ENCODE data around the gene KRTAP23-1.

The KRTAP23-1 gene

GRCh38 chr21:30372139-30372770 is 23.8 kb upstream of the KRTAP23-1 start, which contains the start of gene KRTAP13-2:
TSS of gene KRTAP13-2 (minus strand) at chr21:30372271. CDS start at chr21:30372213, 58 bp downstream.
- TF ChIP-seq CTCF (IDR thresholded peaks at IDR 0.05; ENCODE audit: low read depth, low read length): no peak
- H3K4me3 ChIP-seq (ENCODE audit: low read length): no peak within 1 kb of the TSS
- H3K36me3 ChIP-seq (replicated peaks; ENCODE audit: low read depth, low read length): no peaks in the 10 kb centered on the region
- H2AFZ ChIP-seq (ENCODE audit: low read depth, low read length): no peak within 1 kb of the TSS
- no peak within 1 kb of the TSS for H3K9ac ChIP-seq (ENCODE audit: low read length)
- no peaks in the 10 kb centered on the region for H3K4me1 ChIP-seq (ENCODE audit: low read length)
- H3K27ac ChIP-seq (ENCODE audit: low read length): no peak within 1 kb of the TSS
- no peak within 1 kb of the TSS for H3K4me2 ChIP-seq (ENCODE audit: low read length)
- H3K9me3 ChIP-seq (ENCODE audit: insufficient read depth, low read length): no peaks in the 10 kb centered on the region
- no peaks in the 10 kb centered on the region for H3K27me3 ChIP-seq (ENCODE audit: low read depth, low read length)
- no peaks in the 10 kb centered on the region for H4K20me1 ChIP-seq (ENCODE audit: insufficient read depth, low read length)
- no peaks in the 10 kb centered on the region for H3K79me2 ChIP-seq (ENCODE audit: low read length)

- no peak for TF ChIP-seq CTCF (IDR thresholded peaks at IDR 0.05; ENCODE audit: low read depth, low read length)
- TF ChIP-seq EZH2phosphoT487 (IDR thresholded peaks at IDR 0.05; ENCODE audit: low read depth): no peak
- H3K9ac ChIP-seq (ENCODE audit: low read length): no peak overlapping the region
- no peak overlapping the region for H3K4me3 ChIP-seq (ENCODE audit: low read length)
- H4K20me1 ChIP-seq (ENCODE audit: insufficient read depth, low read length): no peaks in the 10 kb centered on the region
- no peaks in the 10 kb centered on the region for H3K4me1 ChIP-seq (ENCODE audit: low read length)
- H3K79me2 ChIP-seq (ENCODE audit: low read length): no peaks in the 10 kb centered on the region
- no peaks in the 10 kb centered on the region for H3K9me3 ChIP-seq (ENCODE audit: insufficient read depth, low read length)
- H2AFZ ChIP-seq (ENCODE audit: low read depth, low read length): no peak overlapping the region
- no peak overlapping the region for H3K4me2 ChIP-seq (ENCODE audit: low read length)
- H3K36me3 ChIP-seq (replicated peaks; ENCODE audit: low read depth, low read length): no peaks in the 10 kb centered on the region
- no peak overlapping the region for H3K27ac ChIP-seq (ENCODE audit: low read length)
- H3K27me3 ChIP-seq (ENCODE audit: low read depth, low read length): no peaks in the 10 kb centered on the region
Measured at GRCh38 chr21:30355906-30356305, 7.5 kb upstream of the KRTAP23-1 start.

- TF ChIP-seq CTCF (IDR thresholded peaks at IDR 0.05; ENCODE audit: low read depth, low read length) (no peak), EZH2phosphoT487 (IDR thresholded peaks at IDR 0.05; ENCODE audit: low read depth) (no peak)
- H3K9me3 ChIP-seq (ENCODE audit: insufficient read depth, low read length): no peaks in the 10 kb centered on the region
Measured at GRCh38 chr21:30354308-30355005, 6.1 kb upstream of the KRTAP23-1 start.

GRCh38 chr21:30351534-30351933 is 3.1 kb upstream of the KRTAP23-1 start:
- Histone ChIP-seq H3K4me1 (ENCODE audit: low read length) (no peaks in the 10 kb centered on the region), H3K79me2 (ENCODE audit: low read length) (no peaks in the 10 kb centered on the region), H3K9ac (ENCODE audit: low read length) (no peak overlapping the region), H3K36me3 (replicated peaks; ENCODE audit: low read depth, low read length) (no peaks in the 10 kb centered on the region), H3K4me2 (ENCODE audit: low read length) (no peak overlapping the region), H2AFZ (ENCODE audit: low read depth, low read length) (no peak overlapping the region), H3K27ac (ENCODE audit: low read length) (no peak overlapping the region), H3K4me3 (ENCODE audit: low read length) (no peak overlapping the region), H3K27me3 (ENCODE audit: low read depth, low read length) (no peaks in the 10 kb centered on the region), H3K9me3 (ENCODE audit: insufficient read depth, low read length) (no peaks in the 10 kb centered on the region), H4K20me1 (ENCODE audit: insufficient read depth, low read length) (no peaks in the 10 kb centered on the region)
- no peak for TF ChIP-seq EZH2phosphoT487 (IDR thresholded peaks at IDR 0.05; ENCODE audit: low read depth)
- no peak for TF ChIP-seq CTCF (IDR thresholded peaks at IDR 0.05; ENCODE audit: low read depth, low read length)

More at GRCh38 chr21:30354308-30355005, 6.1 kb upstream of the KRTAP23-1 start:
- Histone ChIP-seq H3K4me2 (ENCODE audit: low read length) (no peak overlapping the region), H4K20me1 (ENCODE audit: insufficient read depth, low read length) (no peaks in the 10 kb centered on the region), H3K79me2 (ENCODE audit: low read length) (no peaks in the 10 kb centered on the region), H3K4me1 (ENCODE audit: low read length) (no peaks in the 10 kb centered on the region), H2AFZ (ENCODE audit: low read depth, low read length) (no peak overlapping the region), H3K9ac (ENCODE audit: low read length) (no peak overlapping the region), H3K27me3 (ENCODE audit: low read depth, low read length) (no peaks in the 10 kb centered on the region), H3K27ac (ENCODE audit: low read length) (no peak overlapping the region), H3K4me3 (ENCODE audit: low read length) (no peak overlapping the region), H3K36me3 (replicated peaks; ENCODE audit: low read depth, low read length) (no peaks in the 10 kb centered on the region)

Measured in OCI-LY3 (cell line).